GM18519 (cell line): ENCODE measurements around the gene NDFIP2.

ENCODE experiments used
- ATAC-seq: cut with Tn5 transposase; IDR thresholded peaks from one replicate; pipeline ENCODE4 v1.9.1; 2021; ENCODE audit warnings: mild to moderate bottlenecking, moderate library complexity; ENCODE audit not compliant: unreplicated experiment, low FRiP score

The NDFIP2 gene

GRCh38 chr13:79457948-79458347 lies 23.0 kb upstream of the NDFIP2 start:
- no peak for ATAC-seq

- ATAC-seq = no peak
These were observed 22.5 kb upstream of the NDFIP2 start for GRCh38 chr13:79458436-79458835.

- no peak for ATAC-seq
These were observed 21.0 kb upstream of the NDFIP2 start for GRCh38 chr13:79459906-79460305.

GRCh38 chr13:79462895-79463294 lies 18.1 kb upstream of the NDFIP2 start:
- ATAC-seq = no peak

GRCh38 chr13:79463604-79464003 lies 17.4 kb upstream of the NDFIP2 start:
- no peak for ATAC-seq

- ATAC-seq = no peak
These were observed 14.1 kb upstream of the NDFIP2 start for GRCh38 chr13:79466872-79467271.

- ATAC-seq = no peak
These were observed 12.6 kb upstream of the NDFIP2 start for GRCh38 chr13:79468402-79468801.

GRCh38 chr13:79468819-79469218 lies 12.1 kb upstream of the NDFIP2 start:
- peak; percentile 71 for ATAC-seq

- no peak for ATAC-seq
These were observed 11.3 kb upstream of the NDFIP2 start for GRCh38 chr13:79469608-79470007.

GRCh38 chr13:79470666-79471065 lies 10.3 kb upstream of the NDFIP2 start:
- no peak for ATAC-seq

- no peak for ATAC-seq
These were observed 5.4 kb upstream of the NDFIP2 start for GRCh38 chr13:79475569-79475968.

- ATAC-seq = no peak
These were observed 3.0 kb upstream of the NDFIP2 start for GRCh38 chr13:79477968-79478367.

- ATAC-seq = no peak
These were observed 1.1 kb upstream of the NDFIP2 start for GRCh38 chr13:79479882-79480281.

GRCh38 chr13:79481685-79482052 lies 714 bp downstream of the NDFIP2 start:
- peak; percentile 12 for ATAC-seq

GRCh38 chr13:79482281-79482970 lies 1.5 kb downstream of the NDFIP2 start:
- no peak for ATAC-seq

GRCh38 chr13:79483086-79483706 lies 2.2 kb downstream of the NDFIP2 start:
- ATAC-seq = no peak

GRCh38 chr13:79485014-79485811 lies 4.3 kb downstream of the NDFIP2 start:
- ATAC-seq = no peak

GRCh38 chr13:79486433-79487188 lies 5.7 kb downstream of the NDFIP2 start:
- ATAC-seq = no peak

- no peak for ATAC-seq
These were observed 9.4 kb downstream of the NDFIP2 start for GRCh38 chr13:79490326-79490725.

GRCh38 chr13:79490824-79491223 lies 9.9 kb downstream of the NDFIP2 start:
- ATAC-seq = no peak

GRCh38 chr13:79491715-79492114 lies 10.8 kb downstream of the NDFIP2 start:
- no peak for ATAC-seq
